HEK293 (cell line): ENCODE results near the gene AKAP4.

Source experiments
- BCL11B ChIP-seq: fragments of 450-650 bp; formaldehyde crosslinking; IDR thresholded peaks from 2 replicates; pipeline ENCODE4 v1.5.1; 2016; ENCODE audit warnings: low read depth, missing biosample characterization, missing genetic modification characterization
- EGR2 ChIP-seq: fragments of 450-650 bp; formaldehyde crosslinking; IDR thresholded peaks from 2 replicates; pipeline ENCODE4 v1.5.1; 2016; ENCODE audit warnings: low read depth, missing biosample characterization, missing genetic modification characterization
- KLF7 ChIP-seq: fragments of 450-650 bp; formaldehyde crosslinking; IDR thresholded peaks from 2 replicates; pipeline ENCODE4 v1.5.1; 2016; ENCODE audit warnings: missing biosample characterization, missing genetic modification characterization, borderline replicate concordance
- KLF9 ChIP-seq: fragments of 450-650 bp; formaldehyde crosslinking; IDR thresholded peaks from 2 replicates; pipeline ENCODE4 v1.5.1; 2016; ENCODE audit warnings: missing biosample characterization, missing genetic modification characterization, low read depth
- OSR2 ChIP-seq: fragments of 450-650 bp; formaldehyde crosslinking; IDR thresholded peaks from 2 replicates; pipeline ENCODE4 v1.5.1; 2016; ENCODE audit warnings: missing biosample characterization, missing genetic modification characterization
- ZFP41 ChIP-seq: fragments of 450-650 bp; formaldehyde crosslinking; IDR thresholded peaks from 2 replicates; pipeline ENCODE4 v1.5.1; 2016; ENCODE audit warnings: missing biosample characterization, missing genetic modification characterization, borderline replicate concordance
- ZNF10 ChIP-seq: fragments of 450-650 bp; formaldehyde crosslinking; IDR thresholded peaks from 2 replicates; pipeline ENCODE4 v1.5.1; 2017; ENCODE audit warnings: missing biosample characterization, missing genetic modification characterization
- ZNF140 ChIP-seq: fragments of 450-650 bp; formaldehyde crosslinking; IDR thresholded peaks from 2 replicates; pipeline ENCODE4 v1.5.1; 2016; ENCODE audit warnings: missing biosample characterization, missing genetic modification characterization
- ZNF514 ChIP-seq: fragments of 450-650 bp; formaldehyde crosslinking; IDR thresholded peaks from 2 replicates; pipeline ENCODE4 v1.5.1; 2016; ENCODE audit warnings: missing biosample characterization, missing genetic modification characterization
- ZNF555 ChIP-seq: fragments of 450-650 bp; formaldehyde crosslinking; conservative IDR thresholded peaks from 2 replicates; pipeline ENCODE4 v1.5.1; 2017; ENCODE audit warnings: missing biosample characterization, mild to moderate bottlenecking, missing genetic modification characterization, inconsistent platforms
- ZNF626 ChIP-seq: fragments of 450-650 bp; sonication (Bioruptor Pico); formaldehyde crosslinking; IDR thresholded peaks from 2 replicates; pipeline ENCODE4 v1.5.1; 2018; ENCODE audit warnings: missing biosample characterization, missing genetic modification characterization, inconsistent platforms
- TF ChIP-seq, protein P1 (sequence below): fragments of 450-650 bp; formaldehyde crosslinking; IDR thresholded peaks from 2 replicates; pipeline ENCODE4 v1.5.1; 2016; ENCODE audit warnings: missing biosample characterization, missing genetic modification characterization
- TF ChIP-seq, protein P2 (sequence below): fragments of 450-650 bp; formaldehyde crosslinking; optimal IDR thresholded peaks from 2 replicates; pipeline ENCODE3; 2016; ENCODE audit warnings: missing biosample characterization, mild to moderate bottlenecking, missing genetic modification characterization
- TF ChIP-seq, protein P3 (sequence below): fragments of 450-650 bp; formaldehyde crosslinking; IDR thresholded peaks from 2 replicates; pipeline ENCODE4 v1.5.1; 2016; ENCODE audit warnings: missing biosample characterization, missing genetic modification characterization

AKAP4 gene

DNA sequence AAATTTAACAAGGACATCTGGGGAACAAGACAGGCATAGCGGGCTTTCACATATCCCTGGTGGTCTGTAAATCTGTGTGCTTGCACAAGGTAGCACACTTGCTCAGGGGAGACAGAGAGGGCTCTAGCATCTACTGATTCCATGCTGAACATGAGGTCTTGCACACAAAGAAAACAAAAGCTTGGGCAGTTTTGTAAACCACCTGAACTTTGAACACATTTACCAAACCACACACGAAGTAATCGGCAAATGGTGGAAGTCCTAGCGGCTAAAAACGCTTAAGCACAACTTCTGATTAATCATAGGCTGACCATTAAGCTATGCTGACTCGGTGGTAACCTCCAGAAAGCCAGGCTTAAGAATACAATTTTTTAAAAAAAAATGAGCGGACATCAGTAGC, 52.8 kb downstream of the AKAP4 start (continued):
- TF ChIP-seq, protein P1, sequence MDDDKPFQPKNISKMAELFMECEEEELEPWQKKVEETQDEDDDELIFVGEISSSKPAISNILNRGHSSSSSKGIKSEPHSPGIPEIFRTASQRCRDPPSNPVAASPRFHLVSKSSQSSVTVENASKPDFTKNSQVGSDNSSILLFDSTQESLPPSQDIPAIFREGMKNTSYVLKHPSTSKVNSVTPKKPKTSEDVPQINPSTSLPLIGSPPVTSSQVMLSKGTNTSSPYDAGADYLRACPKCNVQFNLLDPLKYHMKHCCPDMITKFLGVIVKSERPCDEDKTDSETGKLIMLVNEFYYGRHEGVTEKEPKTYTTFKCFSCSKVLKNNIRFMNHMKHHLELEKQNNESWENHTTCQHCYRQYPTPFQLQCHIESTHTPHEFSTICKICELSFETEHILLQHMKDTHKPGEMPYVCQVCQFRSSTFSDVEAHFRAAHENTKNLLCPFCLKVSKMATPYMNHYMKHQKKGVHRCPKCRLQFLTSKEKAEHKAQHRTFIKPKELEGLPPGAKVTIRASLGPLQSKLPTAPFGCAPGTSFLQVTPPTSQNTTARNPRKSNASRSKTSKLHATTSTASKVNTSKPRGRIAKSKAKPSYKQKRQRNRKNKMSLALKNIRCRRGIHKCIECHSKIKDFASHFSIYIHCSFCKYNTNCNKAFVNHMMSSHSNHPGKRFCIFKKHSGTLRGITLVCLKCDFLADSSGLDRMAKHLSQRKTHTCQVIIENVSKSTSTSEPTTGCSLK (tag by site-specific recombination), result no peak
- TF ChIP-seq ZNF555 (tag by site-specific recombination) (no peak), OSR2 (tag by site-specific recombination) (no peak), KLF9 (tag by site-specific recombination) (no peak), ZNF514 (tag by site-specific recombination) (no peak), EGR2 (tag by site-specific recombination) (no peak), ZFP41 (tag by site-specific recombination) (no peak), ZNF10 (tag by site-specific recombination) (no peak), ZNF140 (tag by site-specific recombination) (no peak), BCL11B (tag by site-specific recombination) (no peak), ZNF626 (tag by site-specific recombination) (no peak), KLF7 (no peak)
- TF ChIP-seq, protein P2, sequence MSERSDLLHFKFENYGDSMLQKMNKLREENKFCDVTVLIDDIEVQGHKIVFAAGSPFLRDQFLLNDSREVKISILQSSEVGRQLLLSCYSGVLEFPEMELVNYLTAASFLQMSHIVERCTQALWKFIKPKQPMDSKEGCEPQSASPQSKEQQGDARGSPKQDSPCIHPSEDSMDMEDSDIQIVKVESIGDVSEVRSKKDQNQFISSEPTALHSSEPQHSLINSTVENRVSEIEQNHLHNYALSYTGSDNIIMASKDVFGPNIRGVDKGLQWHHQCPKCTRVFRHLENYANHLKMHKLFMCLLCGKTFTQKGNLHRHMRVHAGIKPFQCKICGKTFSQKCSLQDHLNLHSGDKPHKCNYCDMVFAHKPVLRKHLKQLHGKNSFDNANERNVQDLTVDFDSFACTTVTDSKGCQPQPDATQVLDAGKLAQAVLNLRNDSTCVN, result no peak
- TF ChIP-seq, protein P3, sequence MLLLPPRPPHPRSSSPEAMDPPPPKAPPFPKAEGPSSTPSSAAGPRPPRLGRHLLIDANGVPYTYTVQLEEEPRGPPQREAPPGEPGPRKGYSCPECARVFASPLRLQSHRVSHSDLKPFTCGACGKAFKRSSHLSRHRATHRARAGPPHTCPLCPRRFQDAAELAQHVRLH, result no peak
